ENCODE results near the gene CRIP2.
A peak's percentile ranks its signal among the peaks of the same experiment; 100 is the strongest.

Gene CRIP2

GRCh38 chr14:105474483-105475268 lies at the start of gene CRIP2:
TSS of gene CRIP2 (plus strand) at chr14:105474821. CDS start at chr14:105474863, 42 bp downstream.
- no peak for DNase-seq

GRCh38 chr14:105424861-105425260 lies 49.8 kb upstream of the CRIP2 start:
- DNase-seq, result no peak

GRCh38 chr14:105425823-105426247 lies 48.8 kb upstream of the CRIP2 start:
- no peak for DNase-seq

- DNase-seq, result no peak
These were observed 48.0 kb upstream of the CRIP2 start for GRCh38 chr14:105426416-105427130.

GRCh38 chr14:105427412-105427811 lies 47.2 kb upstream of the CRIP2 start:
- no peak for DNase-seq

- no peak for DNase-seq
These were observed 46.6 kb upstream of the CRIP2 start for GRCh38 chr14:105427936-105428485.

GRCh38 chr14:105430042-105430441 lies 44.6 kb upstream of the CRIP2 start:
- DNase-seq, result no peak

- peak; percentile 66 for DNase-seq
These were observed 44.1 kb upstream of the CRIP2 start for GRCh38 chr14:105430565-105430964.

- DNase-seq, result no peak
These were observed 43.4 kb upstream of the CRIP2 start for GRCh38 chr14:105431256-105431655.

- peak; percentile 13 for DNase-seq
These were observed 42.0 kb upstream of the CRIP2 start for GRCh38 chr14:105432657-105433056.

- DNase-seq, result no peak
These were observed 41.4 kb upstream of the CRIP2 start for GRCh38 chr14:105433161-105433605.

- DNase-seq, result no peak
These were observed 38.2 kb upstream of the CRIP2 start for GRCh38 chr14:105436402-105436801.

- DNase-seq, result no peak
These were observed 37.5 kb upstream of the CRIP2 start for GRCh38 chr14:105436891-105437722.

- DNase-seq, result no peak
These were observed 36.7 kb upstream of the CRIP2 start for GRCh38 chr14:105437723-105438500.

GRCh38 chr14:105439179-105439578 lies 35.4 kb upstream of the CRIP2 start:
- no peak for DNase-seq

GRCh38 chr14:105439710-105440553 lies 34.7 kb upstream of the CRIP2 start:
- no peak for DNase-seq

- no peak for DNase-seq
These were observed 34.1 kb upstream of the CRIP2 start for GRCh38 chr14:105440554-105440900.

- DNase-seq, result no peak
These were observed 33.6 kb upstream of the CRIP2 start for GRCh38 chr14:105440992-105441391.

GRCh38 chr14:105442125-105442524 lies 32.5 kb upstream of the CRIP2 start:
- no peak for DNase-seq

- DNase-seq, result no peak
These were observed 31.8 kb upstream of the CRIP2 start for GRCh38 chr14:105442834-105443233.

- no peak for DNase-seq
These were observed 29.8 kb upstream of the CRIP2 start for GRCh38 chr14:105444859-105445258.

Data from fibroblast of upper back skin (primary cell).